ENCODE results near the gene BATF2.
A peak's percentile ranks its signal among the peaks of the same experiment; 100 is the strongest.
"Not testable (repeated sequence)": the region's sequence is repeated elsewhere in the genome, so short reads cannot be mapped to it uniquely, and the experiment has no call there.

Gene BATF2

DNA sequence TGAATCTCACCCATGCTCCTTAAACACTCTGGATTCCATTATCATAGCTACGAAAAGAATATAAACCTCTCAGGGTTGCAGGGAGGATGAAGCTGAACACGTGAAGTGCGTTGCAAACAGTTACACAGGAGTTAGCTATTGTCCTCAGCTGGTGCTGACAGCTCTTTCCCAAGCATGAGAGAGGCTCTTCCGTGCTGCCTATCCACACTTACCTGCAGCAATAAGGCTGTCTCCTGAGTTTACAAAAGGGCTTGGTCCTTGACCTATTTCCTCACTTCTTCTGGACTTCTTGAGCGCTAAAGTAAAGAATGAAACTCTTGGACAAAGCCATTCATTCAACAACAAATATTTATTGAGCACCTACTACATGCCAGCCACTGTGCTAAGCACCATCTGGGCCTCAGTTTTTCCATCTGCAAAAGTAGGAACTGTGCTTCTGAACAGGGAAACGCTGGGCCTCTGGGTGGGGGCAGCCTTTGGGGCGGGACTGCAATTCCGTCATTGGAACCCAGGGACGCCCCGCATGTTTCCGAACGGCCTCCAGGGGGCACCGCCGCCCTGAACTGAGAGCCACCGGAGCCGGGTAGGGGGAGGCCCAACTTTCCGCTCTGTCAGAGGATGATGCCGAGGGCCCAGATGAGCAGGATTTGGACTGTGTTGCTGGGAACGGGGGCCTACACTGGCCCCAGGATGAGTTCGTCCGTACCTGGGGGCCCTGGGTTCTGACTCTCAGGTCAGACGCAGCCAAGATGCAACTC is 16.5 kb upstream of the BATF2 start:
- DNase-seq = peak; percentile 93

DNA sequence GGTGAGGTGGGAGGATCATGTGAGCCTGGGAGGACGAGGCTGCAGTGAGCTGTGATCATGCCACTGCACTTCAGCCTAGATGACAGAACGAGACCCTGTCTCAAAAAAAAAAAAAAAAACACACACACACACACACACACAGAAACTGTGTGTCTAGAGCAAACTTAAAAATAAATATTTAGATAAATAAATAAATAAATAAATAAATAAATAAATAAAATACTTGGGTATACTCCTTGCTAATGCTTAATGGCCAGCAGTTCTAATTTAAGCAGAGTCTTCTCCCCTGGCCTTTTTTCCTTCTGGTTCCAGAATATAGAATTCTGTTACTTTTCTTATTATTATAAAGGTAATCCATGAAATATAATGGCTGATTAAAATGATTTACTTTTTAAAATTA is 12.1 kb upstream of the BATF2 start:
- no peak for DNase-seq

DNA sequence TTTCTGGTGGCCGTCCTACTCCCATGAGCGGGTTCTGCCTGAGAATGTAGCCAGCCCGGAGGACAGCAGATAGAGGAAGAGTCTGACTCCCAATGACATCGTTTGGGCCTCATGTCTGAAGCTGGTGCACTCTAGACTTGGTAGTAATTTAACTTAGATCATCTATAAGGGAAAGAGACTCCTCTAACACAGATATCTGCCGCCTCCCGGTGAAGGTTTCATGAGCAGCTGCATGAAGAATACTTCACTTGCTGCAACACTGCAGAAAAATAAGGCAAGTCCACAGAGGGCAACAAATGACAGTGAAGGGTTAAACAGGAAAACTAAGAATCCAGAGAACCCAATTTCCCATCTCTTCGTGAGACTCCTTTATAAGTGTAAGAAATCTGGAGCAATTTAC is 11.2 kb upstream of the BATF2 start:
- DNase-seq = no peak

DNA sequence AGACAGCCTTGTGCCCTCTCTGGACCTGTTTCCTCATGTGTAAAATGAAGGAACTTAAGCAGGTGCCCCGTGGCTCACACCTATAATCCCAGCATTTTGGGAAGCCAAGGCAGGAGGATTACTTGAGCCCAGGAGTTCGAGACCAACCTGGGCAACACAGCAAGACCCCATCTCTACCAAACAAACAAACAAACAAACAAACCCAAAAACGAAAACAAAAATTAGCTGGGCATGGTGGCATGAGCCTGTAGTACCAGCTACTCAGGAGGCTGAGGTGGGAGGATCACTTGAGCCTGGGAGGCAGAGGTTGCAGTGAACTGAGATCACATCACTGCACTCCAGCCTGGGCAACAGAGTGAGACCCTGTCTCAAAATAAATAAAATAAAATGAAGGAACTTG is 7.2 kb upstream of the BATF2 start:
- DNase-seq = not testable (repeated sequence)

DNA sequence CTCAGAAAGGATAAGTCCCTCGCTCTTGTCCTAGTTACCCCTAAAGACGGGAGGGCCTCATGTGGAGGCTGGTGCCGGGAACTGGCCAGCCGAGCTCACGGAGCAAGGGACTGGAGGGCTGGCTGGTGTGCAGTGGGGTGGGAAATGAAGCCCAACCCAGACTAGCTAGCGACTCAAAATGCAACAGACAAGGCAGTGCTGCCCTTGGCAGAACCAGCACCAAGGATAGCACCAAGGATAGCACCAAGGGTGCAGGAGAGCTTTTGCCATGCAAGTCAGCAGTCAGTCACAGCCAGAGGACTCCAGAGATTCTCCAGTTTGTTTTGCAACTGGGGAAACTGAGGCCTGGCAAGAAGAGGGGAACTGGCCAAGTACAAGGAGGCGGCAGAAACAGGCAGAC is 6.5 kb upstream of the BATF2 start:
- no peak for DNase-seq

DNA sequence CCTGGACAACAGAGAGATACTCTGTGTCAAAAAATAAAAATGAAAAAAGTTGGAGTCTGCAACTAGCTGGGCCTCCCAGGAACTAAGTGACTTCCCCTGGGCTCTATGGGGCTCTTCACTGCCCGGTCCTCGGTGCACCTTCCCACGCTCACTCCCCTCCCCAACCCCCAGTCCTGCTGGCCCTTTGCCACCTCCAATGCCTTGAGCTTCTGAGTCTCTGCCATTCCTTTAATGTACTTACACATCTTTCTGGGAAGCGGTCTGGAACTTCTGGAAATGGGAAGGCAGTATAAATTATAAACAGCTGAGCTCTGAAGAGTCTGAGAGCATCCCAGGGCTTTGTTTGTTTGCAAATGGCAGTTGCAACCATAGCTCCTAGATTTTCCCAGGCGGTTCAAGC is 5.9 kb upstream of the BATF2 start:
- no peak for DNase-seq

DNA sequence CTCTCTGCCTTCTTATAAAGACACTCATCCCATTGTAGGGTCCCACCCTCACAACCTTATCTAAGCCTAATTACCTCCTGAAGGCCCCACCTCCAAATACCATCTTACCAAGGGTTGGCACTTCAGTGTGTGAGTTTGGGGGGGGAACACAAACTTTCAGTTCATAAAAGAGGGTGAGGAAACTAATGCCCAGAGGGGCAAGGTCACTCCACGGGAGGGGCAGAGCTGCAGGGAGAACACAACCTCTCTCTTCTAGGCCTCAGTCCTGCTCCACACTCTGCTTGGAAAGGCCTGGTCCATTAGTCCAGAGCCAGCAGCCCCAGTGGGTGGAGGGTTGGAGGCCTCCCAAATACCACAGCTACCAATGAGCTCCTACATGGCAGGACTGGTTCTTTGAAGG is 2.7 kb upstream of the BATF2 start:
- no peak for DNase-seq

DNA sequence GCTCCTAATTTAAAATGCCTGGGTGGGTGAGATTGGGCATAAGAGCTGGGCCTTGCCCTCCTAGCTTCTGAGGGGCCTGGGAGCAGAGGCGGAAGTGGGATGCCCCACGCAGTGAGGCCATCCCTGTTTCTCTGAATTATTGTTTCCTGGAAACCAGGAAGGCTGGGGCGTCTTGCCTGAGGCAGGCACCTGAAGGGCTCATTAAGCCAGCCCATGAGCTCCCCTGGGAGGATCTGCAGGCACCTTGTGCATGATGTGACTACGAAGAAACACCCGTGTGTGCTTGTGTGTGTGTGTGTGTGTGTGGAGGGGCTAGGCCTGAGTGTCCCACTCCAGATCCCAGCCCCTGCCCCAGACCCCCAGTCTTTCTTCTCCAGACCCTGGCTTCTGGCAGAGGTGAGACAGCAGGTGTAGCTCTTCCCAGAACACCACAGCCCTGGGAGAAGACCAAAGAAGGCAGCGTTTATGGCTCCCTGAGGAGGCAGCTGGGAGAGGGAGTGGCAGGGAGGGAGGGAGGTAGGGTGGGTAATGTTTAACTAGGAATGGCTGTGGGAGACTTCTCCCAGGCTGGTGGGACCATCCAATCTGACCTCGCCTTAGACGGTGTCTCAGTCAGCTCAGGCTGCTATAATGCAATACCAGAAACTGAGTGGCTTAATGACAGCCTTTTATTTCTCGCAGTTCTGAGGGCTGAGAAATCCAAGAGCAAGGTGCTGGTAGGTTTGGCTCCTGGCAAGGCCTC is 2.1 kb upstream of the BATF2 start:
- no peak for DNase-seq

DNA sequence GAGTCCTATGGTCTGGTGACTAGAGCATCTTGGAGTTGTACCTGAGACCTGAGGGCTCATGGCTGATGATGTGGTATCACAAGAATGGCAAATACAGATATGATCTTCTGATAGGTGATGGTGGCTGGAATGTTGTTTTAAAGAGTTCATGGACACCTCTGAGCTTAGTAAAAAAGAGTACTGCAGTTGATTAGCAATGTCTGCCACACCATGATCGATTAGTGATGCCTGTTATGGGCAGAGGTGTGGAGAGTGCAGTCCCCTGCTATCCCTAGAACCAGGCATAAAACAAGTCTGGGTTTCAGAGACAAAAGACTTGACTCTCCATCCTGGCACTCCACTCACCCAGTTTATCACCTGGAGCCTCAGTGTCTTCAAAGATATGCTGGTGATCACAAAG is 1.4 kb upstream of the BATF2 start:
- DNase-seq = no peak

DNA sequence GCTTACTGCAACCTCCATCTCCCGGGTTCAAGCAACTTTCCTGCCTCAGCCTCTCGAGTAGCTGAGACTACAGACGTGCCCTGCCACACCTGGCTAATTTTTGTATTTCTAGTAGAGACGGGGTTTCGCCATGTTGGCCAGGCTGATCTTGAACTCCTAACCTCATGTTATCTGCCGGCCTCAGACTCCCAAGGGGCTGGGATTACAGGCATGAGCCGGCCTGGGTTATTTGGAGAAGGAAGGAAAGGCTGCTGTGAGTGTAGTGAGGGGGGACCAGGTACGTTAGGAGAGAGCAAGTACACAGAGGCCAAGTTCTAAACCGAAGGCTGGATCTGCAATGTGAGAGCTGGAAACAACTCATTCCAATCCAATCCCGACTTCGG is 453 bp downstream of the BATF2 start:
- no peak for DNase-seq

DNA sequence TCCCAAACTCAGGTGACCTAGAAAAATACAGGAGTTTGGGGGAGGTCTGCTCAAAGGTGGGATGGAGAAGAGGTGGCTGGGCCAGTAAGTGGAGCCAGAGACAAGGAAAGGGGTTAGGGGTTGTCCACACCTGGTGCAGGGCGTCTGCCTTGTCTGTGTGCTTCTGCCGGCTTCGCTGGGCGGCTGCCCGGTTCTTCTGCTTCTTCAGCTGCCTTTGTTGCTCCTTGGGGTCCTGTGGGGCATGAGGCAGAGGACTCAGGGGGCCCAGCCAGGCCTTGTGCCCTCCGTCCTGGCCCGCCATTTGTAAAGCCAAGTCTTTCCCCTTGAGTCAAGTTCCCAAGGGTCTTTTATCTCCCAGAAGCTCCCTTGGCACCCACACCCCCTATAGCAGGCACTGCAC is 2.5 kb downstream of the BATF2 start:
- DNase-seq = no peak

DNA sequence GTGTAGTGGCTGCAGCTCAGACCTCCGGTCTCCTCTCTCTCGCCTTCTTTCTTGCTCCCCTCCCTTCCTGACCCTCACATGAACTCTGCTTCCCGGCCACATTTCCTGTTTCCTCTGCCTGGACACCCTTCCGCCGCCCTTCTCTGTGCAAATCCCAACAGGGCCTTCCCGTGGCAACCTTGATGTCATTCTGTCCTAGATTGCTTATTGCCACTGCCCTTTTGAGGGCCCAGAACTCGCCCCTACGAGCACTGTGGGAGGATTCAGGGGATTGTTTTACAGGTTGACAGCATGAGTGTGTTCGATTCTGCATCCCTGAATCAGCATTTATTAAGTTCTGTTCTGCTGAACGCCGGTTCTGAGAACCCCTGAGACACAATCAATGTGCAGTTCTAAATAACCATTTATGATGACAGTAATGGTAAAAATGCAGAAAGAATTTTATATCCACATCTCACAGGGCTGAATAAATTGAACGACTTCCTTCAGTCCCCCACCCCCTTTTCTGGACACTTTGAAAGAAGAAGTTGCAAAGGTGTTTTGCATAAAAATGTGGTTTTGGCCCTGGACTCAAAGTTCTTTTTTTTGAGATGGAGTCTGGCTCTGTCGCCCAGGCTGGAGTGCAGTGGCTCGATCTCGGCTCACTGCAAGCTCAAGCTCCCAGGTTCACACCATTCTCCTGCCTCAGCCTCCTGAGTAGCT is 6.4 kb downstream of the BATF2 start:
- no peak for DNase-seq

DNA sequence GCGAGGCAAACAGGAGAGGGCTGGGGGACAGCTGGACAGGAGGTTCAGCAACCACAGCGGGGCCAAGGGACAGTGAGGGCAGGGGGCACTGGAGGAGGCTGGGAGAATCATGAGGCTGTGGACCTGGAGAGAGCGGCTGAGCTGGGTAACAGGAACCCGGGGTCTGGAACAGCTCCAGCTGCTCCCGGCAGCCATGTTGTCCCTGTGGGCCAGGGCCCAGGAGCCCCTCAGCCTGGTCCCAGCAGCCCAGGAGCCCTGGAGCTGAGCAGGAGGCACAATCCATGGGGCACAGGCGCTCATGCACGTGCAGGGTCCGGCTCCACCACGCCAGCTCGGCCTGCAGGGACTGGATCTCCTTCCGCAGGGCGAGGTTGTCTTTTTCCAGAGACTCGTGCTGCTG is 7.4 kb downstream of the BATF2 start:
- DNase-seq = no peak

DNA sequence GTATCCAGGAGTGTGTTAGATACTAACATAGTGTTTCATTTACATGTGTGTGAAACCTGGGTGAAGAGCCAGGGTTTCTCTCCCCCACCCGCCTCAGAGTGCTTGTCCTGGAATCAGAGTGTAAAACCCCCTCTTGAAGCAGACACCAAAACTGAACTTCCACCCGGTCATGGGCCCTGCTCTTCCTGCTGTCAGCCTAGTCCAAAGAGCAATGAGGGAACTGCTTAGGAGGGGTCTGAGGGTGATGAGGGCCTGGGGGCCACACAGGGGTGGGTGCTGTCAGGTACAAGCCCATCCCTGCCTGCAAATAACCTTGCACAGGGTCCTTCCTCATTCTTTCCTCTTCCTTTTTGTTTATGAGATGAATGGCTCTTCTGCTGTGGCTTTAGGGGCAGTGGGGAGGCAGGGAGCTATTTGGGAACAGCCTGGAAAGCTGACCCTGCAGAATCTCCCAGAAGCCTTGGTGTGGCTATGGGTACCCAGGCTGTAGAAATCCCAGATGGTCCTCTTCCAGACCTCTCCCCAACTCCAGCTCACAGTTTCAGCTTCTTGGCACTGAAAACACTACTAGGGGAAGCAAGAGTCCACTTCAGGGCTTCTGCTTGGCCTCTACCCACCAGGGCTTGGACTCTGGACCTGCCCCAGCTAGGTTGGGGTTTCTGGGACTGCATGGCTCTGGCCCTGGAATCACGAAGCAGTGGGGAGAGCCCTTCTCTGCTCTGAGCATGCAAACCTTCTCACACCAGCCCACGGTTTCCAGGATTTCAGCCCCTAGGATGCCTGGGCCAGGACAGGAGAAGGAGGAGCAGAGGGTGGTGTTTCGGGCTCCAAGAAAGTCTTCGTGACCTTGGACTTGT is 8.5 kb downstream of the BATF2 start:
- DNase-seq = no peak

DNA sequence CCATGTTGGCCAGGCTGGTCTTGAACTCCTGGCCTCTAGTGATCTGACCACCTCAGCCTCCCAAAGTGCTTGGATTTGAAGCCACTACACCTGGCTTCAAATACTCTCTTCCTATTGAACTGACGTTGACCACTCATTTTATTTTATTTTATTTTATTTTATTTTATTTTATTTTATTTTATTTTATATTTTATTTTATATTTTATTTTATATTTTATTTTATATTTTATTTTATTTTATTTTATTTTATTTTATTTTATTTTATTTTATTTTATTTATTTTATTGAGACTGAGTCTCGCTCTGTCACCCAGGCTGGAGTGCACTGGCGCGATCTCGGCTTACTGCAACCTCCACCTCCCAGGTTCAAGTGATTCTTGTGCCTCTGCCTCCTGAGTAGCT is 13.4 kb downstream of the BATF2 start:
- DNase-seq = not testable (repeated sequence)

DNA sequence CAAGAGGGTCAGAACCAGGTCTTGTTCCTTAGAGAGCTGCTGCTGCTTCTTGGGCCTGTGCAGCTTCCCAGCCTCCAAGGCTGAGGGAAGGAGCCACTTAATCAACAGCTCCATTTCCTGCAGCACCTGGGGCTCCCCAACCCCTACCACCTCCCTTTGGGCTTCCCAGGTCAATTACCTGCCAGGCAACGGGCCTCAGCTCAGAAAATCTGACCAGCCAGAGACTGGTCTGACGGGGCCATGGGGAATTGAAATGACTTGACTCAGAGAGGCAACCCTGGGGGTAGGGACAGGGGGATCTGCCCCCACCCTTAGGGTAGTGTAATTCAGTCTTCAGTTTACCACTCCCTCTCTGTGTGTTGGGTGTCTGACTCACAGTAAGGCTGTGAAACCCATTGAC is 20.1 kb downstream of the BATF2 start:
- no peak for DNase-seq

DNA sequence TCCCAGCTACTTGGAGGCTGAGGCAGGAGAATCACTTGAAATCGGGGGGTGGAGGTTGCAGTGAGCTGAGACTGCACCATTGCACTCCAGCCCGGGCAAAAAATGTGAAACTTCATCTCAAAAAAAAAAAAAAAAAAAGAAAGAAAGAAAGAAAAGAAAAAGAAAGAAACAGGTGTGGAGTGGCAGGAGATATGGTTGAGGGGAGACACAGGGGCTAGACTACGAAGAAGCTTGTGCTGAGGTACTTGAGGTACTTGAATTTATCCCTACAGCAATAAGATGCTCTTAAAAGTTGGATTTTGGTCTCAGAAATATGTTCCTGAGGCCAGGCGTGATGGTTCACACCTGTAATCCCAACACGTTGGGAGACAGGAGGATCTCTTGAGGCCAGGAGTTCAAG is 22.6 kb downstream of the BATF2 start:
- no peak for DNase-seq

DNA sequence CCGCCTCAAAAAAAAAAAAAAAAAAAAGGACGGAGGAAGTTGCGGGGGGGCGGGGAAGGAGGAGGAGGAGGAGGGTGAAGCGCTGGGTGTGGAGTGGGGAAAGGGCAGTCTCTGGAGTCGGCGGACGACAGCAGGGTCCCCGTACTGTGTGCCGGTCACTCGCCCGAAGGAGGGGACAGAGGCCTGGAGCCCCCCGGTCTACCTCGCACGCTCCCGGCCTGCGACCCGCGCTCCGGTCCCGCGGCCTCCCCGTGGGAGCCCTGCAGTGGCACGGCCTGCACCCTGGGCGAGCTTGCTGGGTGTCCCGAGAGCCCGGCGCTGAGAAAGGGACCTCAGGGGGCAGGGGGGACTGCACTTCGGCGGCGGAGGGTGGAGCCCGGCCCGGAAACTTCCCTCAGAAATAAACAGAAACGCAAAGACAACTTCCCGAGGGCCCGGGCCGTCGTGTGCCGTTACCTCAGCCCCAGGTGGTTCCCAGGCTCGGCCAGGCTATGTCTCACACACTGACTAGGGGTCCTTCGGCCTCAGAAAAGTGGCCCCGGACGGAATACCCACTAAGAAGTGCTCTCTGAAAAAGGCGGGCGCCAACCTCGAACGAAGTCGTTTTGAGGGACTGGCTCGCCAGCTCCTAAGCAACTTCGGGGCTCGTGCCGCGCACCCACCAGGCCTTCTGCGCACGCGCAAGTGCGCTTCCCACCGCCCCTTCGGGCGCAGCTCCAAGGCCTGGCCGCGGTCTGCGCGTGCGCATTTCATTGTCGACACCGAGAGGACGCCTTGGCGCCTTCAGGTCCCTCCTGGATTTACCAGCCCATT is 25.1 kb downstream of the BATF2 start, which contains the start of gene MAJIN:
MAJIN (minus strand) TSS at position 688 of the 813 bp plus-strand sequence. CDS start 12,703 bp downstream, outside the sequence.
- peak; percentile 90 for DNase-seq

DNA sequence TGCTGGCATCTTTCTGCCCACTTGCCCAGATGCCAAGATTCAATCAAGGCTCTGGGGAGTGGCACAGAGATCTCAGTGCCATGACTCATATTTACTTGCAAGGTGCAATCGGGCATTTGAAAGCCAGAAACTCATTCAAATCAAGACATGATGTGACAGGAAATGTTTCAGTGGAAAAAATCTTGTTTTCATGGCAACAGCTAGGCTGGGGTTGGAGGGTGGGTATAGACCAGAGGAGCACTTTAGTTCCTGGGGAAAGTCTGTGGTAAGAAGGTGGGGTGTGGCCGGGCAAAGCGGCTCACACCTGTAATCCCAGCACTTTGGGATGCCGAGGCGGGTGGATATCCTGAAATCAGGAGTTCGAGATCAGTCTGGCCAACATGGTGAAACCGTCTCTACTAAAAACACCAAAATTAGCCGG is 26.0 kb downstream of the BATF2 start:
- DNase-seq = peak; percentile 7

DNA sequence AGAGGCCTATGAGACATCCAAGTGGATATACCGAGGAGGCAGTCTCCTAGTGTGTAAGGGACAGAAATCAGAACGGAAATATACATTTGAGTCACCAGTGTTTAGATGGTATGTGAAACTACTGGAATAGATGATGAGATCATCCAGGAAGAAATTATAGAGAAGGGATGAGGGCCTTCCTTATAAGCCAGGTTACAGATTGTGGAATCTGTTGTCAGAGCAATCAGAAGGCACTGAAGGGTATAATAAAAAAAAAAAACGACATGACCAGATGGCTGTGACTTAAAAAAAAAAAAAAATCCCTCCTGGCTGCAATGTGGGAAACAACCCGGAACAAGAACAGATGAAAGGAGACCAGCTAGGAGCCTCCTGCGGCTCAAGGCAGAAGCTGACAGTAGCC is 27.6 kb downstream of the BATF2 start:
- DNase-seq = no peak

DNA sequence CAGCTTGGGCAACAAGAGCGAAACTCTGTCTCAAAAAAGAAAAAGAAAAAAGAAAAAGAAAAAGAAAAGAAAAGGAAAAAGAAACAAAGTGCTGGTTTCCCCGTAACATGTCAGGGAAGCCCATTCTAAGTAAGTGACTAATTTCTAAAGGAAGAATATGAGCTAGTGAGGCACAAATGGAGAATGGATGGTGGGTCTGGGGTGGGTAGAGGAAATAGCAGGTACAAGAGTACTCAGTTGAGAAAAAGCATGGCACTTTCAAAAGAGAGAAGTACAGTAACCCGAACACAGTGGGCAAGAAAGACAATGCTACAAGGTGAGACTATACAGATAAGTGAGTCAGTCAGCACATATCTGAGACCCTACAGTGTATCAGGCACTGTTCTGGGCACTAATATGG is 29.4 kb downstream of the BATF2 start:
- no peak for DNase-seq

DNA sequence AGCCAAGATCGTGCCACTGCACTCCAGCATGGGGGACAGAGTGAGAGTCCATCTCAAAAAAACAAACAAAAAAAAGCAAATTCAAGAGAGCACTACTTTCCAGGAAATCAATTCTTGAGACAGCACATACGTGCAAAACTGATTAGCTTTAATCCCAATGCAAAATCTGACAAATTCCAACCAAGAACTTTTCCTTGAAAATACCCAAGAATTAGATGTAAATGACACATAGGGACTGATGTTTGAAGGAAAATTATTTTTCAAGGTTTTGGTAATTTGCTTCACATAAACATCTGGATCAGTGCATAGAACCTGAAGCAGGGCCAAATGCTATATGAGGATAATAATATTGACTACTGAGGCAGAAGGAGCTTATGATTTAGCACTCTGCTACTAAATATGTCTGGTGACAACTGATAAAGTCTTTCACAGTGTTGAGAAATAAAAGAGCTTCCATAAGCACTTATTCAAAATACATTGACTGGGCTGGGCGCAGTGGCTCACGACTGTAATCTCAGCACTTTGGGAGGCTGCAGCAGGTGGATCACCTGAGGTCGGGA is 33.6 kb downstream of the BATF2 start:
- no peak for DNase-seq

All from CD4-positive, alpha-beta T cell treated with Interleukin-17A for 1 hour (primary cell).